DOHH2 (cell line): Measurements from ENCODE around the gene ALG1L2.
"Not testable (repeated sequence)": the region's sequence is repeated elsewhere in the genome, so short reads cannot be mapped to it uniquely, and the experiment has no call there.

ENCODE experiments used
- CTCF ChIP-seq: fragments of 200-600 bp; sonication (generic); IDR thresholded peaks from one replicate; pipeline ENCODE4 v1.5.1; 2014; ENCODE audit warnings: antibody characterized with exemption, mild to moderate bottlenecking, low read depth, low read length; ENCODE audit not compliant: poor library complexity, severe bottlenecking
- EZH2phosphoT487 ChIP-seq: fragments of 200-600 bp; sonication (generic); IDR thresholded peaks from 2 replicates; pipeline ENCODE4 v1.6.1; 2017; ENCODE audit warnings: borderline replicate concordance, mild to moderate bottlenecking, antibody characterized with exemption, low read length, moderate library complexity, mixed read lengths

DNA sequence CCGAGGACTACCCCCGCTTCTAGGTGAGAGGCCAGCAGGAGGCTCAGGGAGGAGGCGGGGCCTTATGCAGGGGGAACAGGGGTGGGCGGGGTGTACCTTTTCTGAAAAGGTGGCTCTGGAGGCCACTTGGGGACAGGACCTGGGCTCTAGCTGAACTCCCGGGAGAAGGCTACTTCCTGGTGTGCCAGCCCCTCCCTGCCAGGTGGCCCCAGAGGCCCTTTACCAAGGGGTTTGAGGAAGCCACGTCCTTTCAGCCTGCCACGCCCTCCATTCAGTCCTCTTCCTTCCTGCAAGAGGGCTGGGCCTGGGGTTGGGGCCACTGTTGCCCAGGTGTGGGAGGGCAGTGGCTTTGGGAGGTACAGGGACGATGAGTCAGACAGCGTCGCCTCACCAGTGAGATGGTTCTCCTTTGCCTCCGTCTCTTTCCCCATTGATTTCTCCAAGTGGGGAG, 12.9 kb downstream of the ALG1L2 start:
- TF ChIP-seq CTCF, EZH2phosphoT487: not testable (repeated sequence)
